ENCODE measurements around the gene DCAF12L1.

The DCAF12L1 gene

DNA sequence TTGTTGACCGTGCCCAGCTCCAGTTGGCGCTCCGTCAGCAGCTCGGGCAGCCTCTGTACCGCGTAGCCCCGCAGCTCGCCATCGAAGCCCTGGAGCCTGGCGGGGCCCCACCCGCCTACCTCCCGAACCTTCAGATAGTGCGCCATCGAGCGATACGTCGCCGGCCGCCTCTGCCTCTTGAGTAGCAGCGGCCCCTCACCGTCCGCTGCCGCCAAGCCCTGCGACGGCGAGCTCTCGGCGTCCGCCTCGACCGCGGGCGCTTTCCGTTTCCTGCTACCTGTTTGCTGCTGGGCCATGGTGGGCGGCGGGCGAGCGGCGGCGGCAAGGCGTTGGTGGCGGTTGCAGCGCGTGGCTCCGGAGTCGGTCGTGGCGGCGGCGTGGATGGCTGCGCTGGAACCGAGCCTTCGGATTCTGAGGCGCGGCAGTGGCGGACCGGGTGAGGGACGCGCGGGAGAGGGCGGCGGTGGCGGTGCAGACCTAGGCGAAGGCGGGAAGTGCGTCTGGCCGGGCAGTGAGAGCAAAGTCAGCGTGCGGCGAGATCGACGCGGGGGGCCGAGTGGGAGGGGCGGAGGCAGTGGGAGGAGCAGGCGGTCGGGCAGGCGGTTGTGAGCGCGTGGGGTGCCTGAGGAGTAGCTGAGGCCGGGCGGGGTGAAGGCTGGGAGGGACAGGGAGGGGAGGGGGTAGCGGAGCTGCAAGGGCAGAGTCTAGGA, at the start of gene DCAF12L1:
Gene DCAF12L1, minus strand, starts transcription at position 502 of the 710 bp plus-strand sequence. Its CDS starts 206 bp downstream, at position 296.
- no peak for DNase-seq

DNA sequence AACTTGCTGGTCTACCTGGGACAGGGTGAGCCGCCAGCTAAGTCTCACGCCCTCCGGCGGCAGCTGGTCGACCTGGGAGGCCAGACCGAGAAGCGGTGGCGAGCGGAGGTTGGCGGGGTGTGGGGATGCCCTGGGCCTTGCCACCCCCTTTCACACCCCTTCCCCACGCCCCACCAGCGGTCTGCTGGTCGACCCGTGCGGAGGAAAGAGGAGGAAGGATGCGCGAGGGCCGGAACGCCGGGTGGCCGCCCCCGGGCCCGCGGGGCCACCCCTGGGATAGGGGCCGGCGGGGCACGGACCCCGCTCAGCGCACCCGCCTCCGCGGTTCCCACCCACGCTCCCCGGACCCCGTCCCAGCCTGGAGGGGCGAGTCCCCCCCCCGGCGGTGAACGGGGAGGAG, 28.3 kb upstream of the DCAF12L1 start:
- DNase-seq: no peak

- DNase-seq: no peak
Measured at GRCh38 chrX:126575911-126576310, 23.3 kb upstream of the DCAF12L1 start.

DNA sequence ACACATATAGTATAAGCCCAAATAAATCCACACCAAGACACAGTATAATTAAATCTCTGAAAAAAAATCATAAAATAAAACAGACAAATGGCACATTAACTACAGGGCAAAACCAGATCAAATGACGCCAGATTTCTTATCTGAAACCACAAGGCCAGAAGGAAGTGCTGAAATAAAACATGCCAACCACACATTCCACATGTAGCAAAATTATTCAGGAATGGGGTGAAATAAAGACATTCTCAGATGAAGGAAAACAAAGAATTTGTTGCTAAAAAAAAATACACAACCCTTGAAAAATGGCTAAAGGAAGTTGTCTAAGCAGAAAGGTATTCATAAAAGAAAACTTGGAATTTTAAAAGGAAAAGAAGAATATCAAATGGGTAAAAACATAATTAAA, 4.5 kb upstream of the DCAF12L1 start:
- no peak for DNase-seq

DNA sequence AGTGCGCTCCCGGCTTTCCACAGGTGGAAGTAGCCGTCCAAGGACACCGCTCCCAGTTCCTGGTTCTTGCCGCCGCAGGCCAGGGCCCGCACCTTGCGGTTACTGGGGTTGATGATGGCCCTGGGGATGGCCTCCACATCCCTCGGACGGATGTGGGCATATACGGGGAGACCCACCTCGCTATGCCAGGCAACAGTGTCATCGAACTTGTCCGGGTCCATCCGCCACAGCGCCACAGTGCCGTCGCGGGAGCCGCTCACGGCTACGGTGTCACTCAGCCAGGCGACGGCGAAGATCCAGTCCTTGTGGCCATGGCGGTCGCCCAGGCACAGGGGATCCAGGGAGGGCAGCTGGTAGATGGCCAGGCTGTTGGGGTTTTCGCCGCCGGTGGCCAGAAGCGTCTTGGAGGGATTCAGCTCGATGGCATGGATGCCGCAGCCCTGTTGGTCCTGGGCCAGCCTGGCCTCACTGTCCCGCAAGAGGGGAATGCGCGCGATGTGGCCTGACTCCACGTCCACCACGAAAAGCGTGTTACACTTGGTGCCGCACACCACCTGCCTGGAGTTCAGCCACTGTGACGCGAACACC, 795 bp downstream of the DCAF12L1 start:
- DNase-seq: no peak

GRCh38 chrX:126551306-126551705, 1.3 kb downstream of the DCAF12L1 start:
- DNase-seq: no peak

DNA sequence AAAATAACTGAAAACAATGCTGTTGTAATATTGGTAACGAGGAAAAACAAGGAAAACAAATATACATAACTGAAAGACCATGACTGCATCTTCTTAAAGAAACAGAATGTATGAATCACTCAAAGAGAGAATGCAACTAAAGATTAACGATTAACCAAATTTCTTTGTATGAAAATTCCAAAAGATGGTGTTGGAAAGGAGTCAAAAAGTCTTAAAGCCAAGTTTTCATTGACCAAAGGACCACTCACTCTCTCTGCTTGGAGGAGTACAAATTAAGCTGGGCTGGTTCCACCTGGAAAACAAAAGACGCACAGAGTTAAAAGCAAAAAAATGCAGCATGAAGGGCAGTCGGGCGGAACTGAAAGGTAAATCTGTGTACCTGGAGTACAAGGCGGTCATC, 1.8 kb downstream of the DCAF12L1 start:
- DNase-seq: no peak

GRCh38 chrX:126509923-126510322, 42.7 kb downstream of the DCAF12L1 start:
- DNase-seq: no peak

Data from T1000 (cell line).